Transverse colon (tissue), 4 donors: ENCODE results near the gene SLC25A42. TPM values are rescaled to one million over a fixed set of nuclear protein-coding genes. Genes with fewer than 3 reads are reported as not detected.

Experiments used
- DNase-seq: peaks from one replicate; pipeline ENCODE4 v3.0.0-alpha.2; 2019
- H3K27ac ChIP-seq, 4 donors: fragments of 200-600 bp; sonication (generic); 2 replicates each; pipeline ENCODE4 v1.5.1; 2016 to 2018; ENCODE audit warnings: inconsistent platforms in 4 of 4
- H3K27me3 ChIP-seq: fragments of 200-600 bp; sonication (generic); 2 replicates; pipeline ENCODE4 v1.5.1; 2017; ENCODE audit warnings: inconsistent platforms
- H3K36me3 ChIP-seq, 4 donors: fragments of 200-600 bp; sonication (generic); 2 replicates each; pipeline ENCODE4 v1.5.1; 2017 to 2019; ENCODE audit warnings: inconsistent platforms in 4 of 4
- H3K4me1 ChIP-seq, 4 donors: fragments of 200-600 bp; sonication (generic); 2 replicates each; pipeline ENCODE4 v1.5.1; 2017 to 2020; ENCODE audit warnings: inconsistent platforms in 4 of 4
- H3K4me3 ChIP-seq, 4 donors: fragments of 200-600 bp; sonication (generic); 1 replicate in 1 of 4; 2 replicates in 3 of 4; pipeline versions ENCODE4 v1.5.1 to v1.6.1; 2017 to 2019; ENCODE audit warnings: inconsistent platforms in 4 of 4
- H3K9me3 ChIP-seq, 2 donors: fragments of 200-600 bp; sonication (generic); 2 replicates each; pipeline ENCODE4 v1.5.1; 2017 to 2019; ENCODE audit warnings: inconsistent platforms in 2 of 2
- EP300 ChIP-seq: sonication (generic); formaldehyde crosslinking; IDR thresholded peaks from one replicate; pipeline ENCODE4 v1.6.1; 2017; ENCODE audit warnings: antibody characterized with exemption, low read depth
- POLR2A ChIP-seq: fragments of 450-650 bp; IDR thresholded peaks from one replicate; pipeline ENCODE4 v1.6.1; 2016; ENCODE audit warnings: antibody characterized with exemption, mild to moderate bottlenecking, moderate library complexity
- POLR2AphosphoS5 ChIP-seq, 3 donors: sonication (generic); formaldehyde crosslinking; IDR thresholded peaks; one replicate each; pipeline ENCODE4 v1.6.1; 2016; ENCODE audit warnings: antibody characterized with exemption in 3 of 3
- WGBS, 2 donors: methylation state at CpG; one replicate each; pipeline ENCODE4 v1.1.5; 2018; ENCODE audit warnings: low coverage in 1 of 2; 5-methylcytosine and 5-hydroxymethylcytosine counted together
- in situ Hi-C, 4 donors: fragments of 200-750 bp; cut with MboI; loops; one replicate each; pipeline versions ENCODE4 v1.15.0 to v1.15.1; 2017; ENCODE audit warnings: low sequenced_read_pairs in 3 of 4, low pct_ligation_motif_present in 1 of 4, low pct_unique_long_range_greater_than_20kb in 1 of 4
- intact Hi-C: fragments of 100-400 bp; cut with DNase I; formaldehyde crosslinking; loops from one replicate; pipeline ENCODE4 v1.15.1; 2023; ENCODE audit warnings: low total_unique reads
- total RNA-seq, 4 donors: library from RNA; depleted of rRNA; stranded (reverse); fragments of >200 nt; gene quantifications; one replicate each; pipeline ENCODE4 v1.1.0, GENCODE V29; 2016
- TF ChIP-seq, protein P1 (sequence below), 5 experiments: fragments of 200-600 bp in 3 of 5; fragments of 450-650 bp in 2 of 5; sonication (generic) in 3 of 5; IDR thresholded peaks; 1 replicate in 2 of 5; 2 replicates in 3 of 5; pipeline ENCODE4 v1.5.1; 2016 to 2017; ENCODE audit warnings: antibody characterized with exemption in 5 of 5, inconsistent platforms in 3 of 5, mild to moderate bottlenecking in 2 of 5, moderate library complexity in 1 of 5

Gene SLC25A42
- total RNA-seq, 4 donors from 2014 or later: 6.8 to 141 (median 24.5) TPM

DNA sequence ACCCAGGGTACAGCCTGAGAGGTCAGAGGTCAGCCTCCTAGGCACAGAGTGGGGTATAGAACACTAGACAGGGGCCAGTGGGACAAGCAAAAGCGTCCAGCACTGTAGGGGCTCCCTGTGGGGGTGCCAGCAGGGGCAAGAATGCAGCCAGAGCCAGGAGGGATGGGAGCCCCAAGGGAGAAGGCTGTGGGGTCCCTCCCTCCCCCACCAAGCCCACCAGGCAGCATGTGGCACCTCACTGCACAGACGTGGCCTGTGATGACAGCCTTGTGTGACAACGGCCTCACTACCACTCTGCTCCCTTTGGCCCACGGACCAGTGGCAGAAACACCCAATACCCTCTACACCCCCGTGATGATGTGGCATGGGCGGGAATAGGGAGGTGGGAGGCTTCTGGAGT lies 20.3 kb upstream of the SLC25A42 start:
- no peaks in the 10 kb centered on the region for H3K27me3 ChIP-seq
- WGBS, 2 donors: 85% methylated on average over 6 of the region's 6 CpGs; no CpG with 5 or more reads in 1 of the 2 donors
- H3K36me3 ChIP-seq: peaks cover 0 to 3% (median 0%) of the 10 kb centered on the region in 4 donors
- no peak overlapping the region for H3K4me3 ChIP-seq
- TF ChIP-seq EP300 (no peak), POLR2A (no peak), POLR2AphosphoS5 (IDR thresholded peaks at IDR 0.05) (no peak)
- TF ChIP-seq, protein P1, sequence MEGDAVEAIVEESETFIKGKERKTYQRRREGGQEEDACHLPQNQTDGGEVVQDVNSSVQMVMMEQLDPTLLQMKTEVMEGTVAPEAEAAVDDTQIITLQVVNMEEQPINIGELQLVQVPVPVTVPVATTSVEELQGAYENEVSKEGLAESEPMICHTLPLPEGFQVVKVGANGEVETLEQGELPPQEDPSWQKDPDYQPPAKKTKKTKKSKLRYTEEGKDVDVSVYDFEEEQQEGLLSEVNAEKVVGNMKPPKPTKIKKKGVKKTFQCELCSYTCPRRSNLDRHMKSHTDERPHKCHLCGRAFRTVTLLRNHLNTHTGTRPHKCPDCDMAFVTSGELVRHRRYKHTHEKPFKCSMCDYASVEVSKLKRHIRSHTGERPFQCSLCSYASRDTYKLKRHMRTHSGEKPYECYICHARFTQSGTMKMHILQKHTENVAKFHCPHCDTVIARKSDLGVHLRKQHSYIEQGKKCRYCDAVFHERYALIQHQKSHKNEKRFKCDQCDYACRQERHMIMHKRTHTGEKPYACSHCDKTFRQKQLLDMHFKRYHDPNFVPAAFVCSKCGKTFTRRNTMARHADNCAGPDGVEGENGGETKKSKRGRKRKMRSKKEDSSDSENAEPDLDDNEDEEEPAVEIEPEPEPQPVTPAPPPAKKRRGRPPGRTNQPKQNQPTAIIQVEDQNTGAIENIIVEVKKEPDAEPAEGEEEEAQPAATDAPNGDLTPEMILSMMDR (IDR thresholded peaks at IDR 0.05): no peak
- intact Hi-C loops (no loop called here), in situ Hi-C loops (no loop called here)
- H3K4me1 ChIP-seq: peaks cover 0 to 10% (median 5%) of the 10 kb centered on the region in 4 donors
- DNase-seq: no peak
- no peaks in the 10 kb centered on the region for H3K9me3 ChIP-seq
- no peak overlapping the region for H3K27ac ChIP-seq

DNA sequence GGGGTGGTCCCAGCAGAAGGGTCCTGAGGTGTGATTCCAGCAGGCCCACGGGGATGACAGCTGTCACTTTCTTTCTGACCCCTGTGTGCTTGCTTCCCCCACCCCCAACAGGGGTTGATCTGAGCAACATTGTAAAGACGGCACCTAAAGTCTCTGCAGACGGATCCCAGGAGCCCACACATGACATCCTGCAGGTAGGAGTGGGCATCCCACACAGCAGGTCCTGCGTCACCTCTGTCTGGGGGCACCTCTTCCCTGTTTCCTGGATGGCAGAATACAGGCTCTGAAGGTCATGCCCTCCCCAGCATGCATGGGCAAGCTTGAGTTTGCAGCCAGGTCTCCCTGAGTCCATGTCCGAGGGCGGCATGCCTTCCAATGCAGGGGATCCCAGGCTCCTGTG lies 19.9 kb upstream of the SLC25A42 start:
- in situ Hi-C loops: no loop called here
- 89% methylated on average over 6 of the region's 6 CpGs; no CpG with 5 or more reads in 1 of the 2 donors for WGBS, 2 donors
- Histone ChIP-seq H3K9me3 (no peaks in the 10 kb centered on the region), H3K27ac (no peak overlapping the region), H3K36me3 (peaks cover 0 to 3% (median 0%) of the 10 kb centered on the region in 4 donors), H3K27me3 (no peaks in the 10 kb centered on the region), H3K4me1 (peaks cover 0 to 10% (median 5%) of the 10 kb centered on the region in 4 donors), H3K4me3 (no peak overlapping the region)
- no peak for DNase-seq
- intact Hi-C loops: no loop called here
- TF ChIP-seq, protein P1 (IDR thresholded peaks at IDR 0.05): no peak
- TF ChIP-seq POLR2A: no peak
- TF ChIP-seq EP300: no peak
- TF ChIP-seq POLR2AphosphoS5 (IDR thresholded peaks at IDR 0.05): no peak

DNA sequence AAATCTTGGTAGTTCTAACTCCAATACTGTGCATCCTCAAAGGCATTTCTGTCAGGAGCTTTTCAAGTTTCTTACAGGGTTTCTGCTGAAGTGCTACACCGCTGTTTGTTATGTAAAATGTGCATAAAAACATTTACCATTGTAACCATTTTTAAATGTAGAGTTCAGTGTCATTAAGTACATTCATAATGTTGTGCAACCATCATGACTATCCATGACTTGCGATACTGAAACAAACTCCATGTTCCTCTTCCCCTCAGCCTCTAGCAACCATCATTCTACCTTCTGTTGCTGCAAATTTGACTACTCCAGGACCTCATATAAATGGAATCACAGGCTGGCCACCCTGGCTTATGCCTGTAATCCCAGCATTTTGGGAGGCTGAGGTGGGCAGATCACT lies 14.4 kb upstream of the SLC25A42 start:
- peaks cover 0 to 3% (median 0%) of the 10 kb centered on the region in 4 donors for H3K36me3 ChIP-seq

DNA sequence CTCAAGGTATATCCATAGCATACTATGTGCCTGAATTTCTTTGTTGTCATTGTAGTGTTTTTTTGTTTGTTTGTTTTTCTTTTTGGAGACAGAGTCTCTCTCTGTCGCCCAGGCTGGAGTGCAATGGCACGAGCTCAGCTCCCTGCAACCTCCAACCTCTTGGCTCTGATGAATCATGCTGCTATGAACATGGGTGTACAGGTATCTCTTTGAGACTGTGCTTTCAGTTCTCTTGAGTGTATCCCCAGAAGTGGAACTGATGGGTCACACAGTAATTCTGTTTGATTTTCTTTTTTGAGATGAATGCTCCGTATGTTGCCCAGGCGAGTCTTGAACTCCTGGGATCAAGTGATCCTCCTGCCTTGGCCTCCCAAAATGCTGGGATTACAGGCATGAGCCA lies 13.7 kb upstream of the SLC25A42 start:
- peaks cover 0 to 3% (median 2%) of the 10 kb centered on the region in 4 donors for H3K36me3 ChIP-seq
- no peaks in the 10 kb centered on the region for H3K4me1 ChIP-seq
- no peak overlapping the region for H3K27ac ChIP-seq
- in situ Hi-C loops (loop anchor here in 1 of 4 donors (10.0 kb wide), 1 partner anchor 85 kb away; the partner anchor contains the start of gene TMEM161A), intact Hi-C loops (loop anchor here (10.0 kb wide), 2 partner anchors 85 to 125 kb away; partner anchors contain the start of genes MEF2B and TMEM161A)
- H3K9me3 ChIP-seq: no peaks in the 10 kb centered on the region
- no peaks in the 10 kb centered on the region for H3K27me3 ChIP-seq
- no peak for DNase-seq
- H3K4me3 ChIP-seq: no peak overlapping the region
- TF ChIP-seq POLR2AphosphoS5 (IDR thresholded peaks at IDR 0.05) (no peak), POLR2A (no peak), EP300 (no peak)
- TF ChIP-seq, protein P1 (IDR thresholded peaks at IDR 0.05): no peak
- WGBS, 2 donors: 88 to 94% methylated on average over 2 to 4 of the region's 4 CpGs

More for the DNA sequence above, 14.4 kb upstream of the SLC25A42 start:
- in situ Hi-C loops (no loop called here), intact Hi-C loops (no loop called here)
- H3K4me1 ChIP-seq: no peaks in the 10 kb centered on the region
- no peak overlapping the region for H3K27ac ChIP-seq
- WGBS, 2 donors: 91 to 93% methylated on average over 2 of the region's 2 CpGs
- DNase-seq: no peak
- H3K27me3 ChIP-seq: no peaks in the 10 kb centered on the region
- no peaks in the 10 kb centered on the region for H3K9me3 ChIP-seq
- no peak overlapping the region for H3K4me3 ChIP-seq
- TF ChIP-seq POLR2AphosphoS5 (IDR thresholded peaks at IDR 0.05) (no peak), POLR2A (no peak)
- TF ChIP-seq, protein P1 (IDR thresholded peaks at IDR 0.05): no peak
